Gastroesophageal sphincter (tissue), 4 donors: ENCODE data around the gene BLOC1S1. TPM values are rescaled to one million over a fixed set of nuclear protein-coding genes. Genes with fewer than 3 reads are reported as not detected.

Experiments used
- ATAC-seq: fragments of 150-250 bp; one replicate; pipeline ENCODE4 v1.9.1; 2016; ENCODE audit warnings: mild to moderate bottlenecking, moderate library complexity
- H3K27ac ChIP-seq, 4 donors: fragments of 200-600 bp; sonication (generic) in 3 of 4; 1 replicate in 3 of 4; 2 replicates in 1 of 4; pipeline ENCODE4 v1.5.1; 2016 to 2019
- H3K27me3 ChIP-seq: fragments of 200-600 bp; sonication (generic); one replicate; pipeline ENCODE4 v1.5.1; 2019
- H3K36me3 ChIP-seq, 2 donors: fragments of 200-600 bp; sonication (generic); one replicate each; pipeline ENCODE4 v1.5.1; 2019; ENCODE audit warnings: control low read depth in 1 of 2
- H3K4me1 ChIP-seq, 3 donors: fragments of 200-600 bp; sonication (generic); 1 replicate in 2 of 3; 2 replicates in 1 of 3; pipeline ENCODE4 v1.5.1; 2016 to 2019; ENCODE audit warnings: control low read depth in 2 of 3
- H3K4me3 ChIP-seq, 2 donors: fragments of 200-600 bp; sonication (generic); one replicate each; pipeline ENCODE4 v1.5.1; 2019; ENCODE audit warnings: mild to moderate bottlenecking in 1 of 2, moderate library complexity in 1 of 2
- H3K9me3 ChIP-seq, 3 donors: fragments of 200-600 bp; sonication (generic); one replicate each; pipeline ENCODE4 v1.5.1; 2017 to 2019; ENCODE audit warnings: control low read depth in 2 of 3
- CTCF ChIP-seq, 4 experiments: fragments of 200-600 bp in 2 of 4; fragments of 450-650 bp in 2 of 4; sonication (generic) in 1 of 4; IDR thresholded peaks; one replicate each; pipeline ENCODE4 v1.5.1; 2017 to 2019; ENCODE audit warnings: antibody characterized with exemption in 4 of 4, mild to moderate bottlenecking in 2 of 4, moderate library complexity in 2 of 4
- EP300 ChIP-seq: sonication (generic); formaldehyde crosslinking; IDR thresholded peaks from one replicate; pipeline ENCODE4 v1.6.1; 2017; ENCODE audit warnings: antibody characterized with exemption, mild to moderate bottlenecking
- POLR2A ChIP-seq, 2 donors: fragments of 450-650 bp; IDR thresholded peaks; one replicate each; pipeline ENCODE4 v1.6.1; 2017; ENCODE audit warnings: antibody characterized with exemption in 2 of 2, mild to moderate bottlenecking in 2 of 2, moderate library complexity in 1 of 2
- POLR2AphosphoS5 ChIP-seq: sonication (generic); formaldehyde crosslinking; IDR thresholded peaks from one replicate; pipeline ENCODE4 v1.6.1; 2017; ENCODE audit warnings: antibody characterized with exemption
- WGBS, 2 donors: methylation state at CpG; one replicate each; pipeline ENCODE4 v1.1.5; 2018; ENCODE audit warnings: low coverage in 1 of 2; 5-methylcytosine and 5-hydroxymethylcytosine counted together
- total RNA-seq, 4 donors: library from RNA; depleted of rRNA; stranded (reverse); fragments of >200 nt; gene quantifications; one replicate each; pipeline ENCODE4 v1.1.0, GENCODE V29; 2016

The BLOC1S1 gene
- total RNA-seq, 4 donors from 2014 or later, result 187 to 214 (median 196) TPM

- no peaks in the 10 kb centered on the region for H3K27me3 ChIP-seq
- no peak for TF ChIP-seq POLR2AphosphoS5
- TF ChIP-seq CTCF (IDR thresholded peaks at IDR 0.05), result no peak
- TF ChIP-seq POLR2A (IDR thresholded peaks at IDR 0.05), result no peak
- TF ChIP-seq EP300, result no peak
- 85 to 86% methylated on average over 10 to 12 of the region's 16 CpGs for WGBS, 2 donors
- no peak overlapping the region for H3K27ac ChIP-seq
- ATAC-seq, result no peak
- no peak overlapping the region for H3K4me3 ChIP-seq
- H3K4me1 ChIP-seq, result no peaks in the 10 kb centered on the region
- peaks cover 0 to 76% of the 10 kb centered on the region in 2 donors for H3K36me3 ChIP-seq
- no peaks in the 10 kb centered on the region for H3K9me3 ChIP-seq
Observed at GRCh38 chr12:55688716-55689655, 26.9 kb upstream of the BLOC1S1 start.

GRCh38 chr12:55692631-55693322 is 23.1 kb upstream of the BLOC1S1 start:
- H3K36me3 ChIP-seq, result peaks cover 0 to 84% of the 10 kb centered on the region in 2 donors
- H3K27me3 ChIP-seq, result no peaks in the 10 kb centered on the region

GRCh38 chr12:55693323-55694187 is 22.3 kb upstream of the BLOC1S1 start:
- peaks cover 0 to 4% (median 0%) of the 10 kb centered on the region in 3 donors for H3K4me1 ChIP-seq
- H3K27me3 ChIP-seq, result no peaks in the 10 kb centered on the region
- TF ChIP-seq CTCF (IDR thresholded peaks at IDR 0.05) (no peak), EP300 (no peak), POLR2AphosphoS5 (no peak), POLR2A (IDR thresholded peaks at IDR 0.05) (no peak)
- H3K27ac ChIP-seq, result peak overlapping the region in 1 of 4 donors; percentile 2
- no peak for ATAC-seq
- WGBS, 2 donors, result no CpG with 5 or more reads among the region's 7 CpGs
- H3K4me3 ChIP-seq, result no peak overlapping the region
- peaks cover 0 to 84% of the 10 kb centered on the region in 2 donors for H3K36me3 ChIP-seq
- H3K9me3 ChIP-seq, result no peaks in the 10 kb centered on the region

More at GRCh38 chr12:55692631-55693322, 23.1 kb upstream of the BLOC1S1 start:
- no peak overlapping the region for H3K4me3 ChIP-seq
- no peaks in the 10 kb centered on the region for H3K9me3 ChIP-seq
- no peak for ATAC-seq
- no peak overlapping the region for H3K27ac ChIP-seq
- no peak for TF ChIP-seq POLR2AphosphoS5
- no peak for TF ChIP-seq EP300
- TF ChIP-seq POLR2A (IDR thresholded peaks at IDR 0.05), result no peak
- TF ChIP-seq CTCF (IDR thresholded peaks at IDR 0.05), result no peak
- no peaks in the 10 kb centered on the region for H3K4me1 ChIP-seq
- WGBS, 2 donors, result 67 to 87% methylated on average over 1 to 11 of the region's 12 CpGs

- Histone ChIP-seq H3K4me3 (no peak overlapping the region), H3K36me3 (peaks cover 0 to 84% of the 10 kb centered on the region in 2 donors), H3K4me1 (peaks cover 0 to 10% (median 0%) of the 10 kb centered on the region in 3 donors), H3K27me3 (no peaks in the 10 kb centered on the region), H3K27ac (no peak overlapping the region), H3K9me3 (no peaks in the 10 kb centered on the region)
- TF ChIP-seq POLR2A (IDR thresholded peaks at IDR 0.05) (no peak), POLR2AphosphoS5 (no peak), CTCF (IDR thresholded peaks at IDR 0.05) (no peak), EP300 (no peak)
- no peak for ATAC-seq
- WGBS, 2 donors, result 100% methylated on average over 1 of the region's 7 CpGs; no CpG with 5 or more reads in 1 of the 2 donors
Observed at GRCh38 chr12:55694188-55694515, 21.7 kb upstream of the BLOC1S1 start.
